HCT116 (cell line): ENCODE data around the gene EVL. TPM values are rescaled to one million over a fixed set of nuclear protein-coding genes. Genes with fewer than 3 reads are reported as not detected.
A peak's percentile ranks its signal among the peaks of the same experiment; 100 is the strongest.

ENCODE experiments used
- ATAC-seq: fragments of 200-7000 bp; cut with Tn5 transposase; 2 replicates; pipeline ENCODE4 v1.9.1; 2020; ENCODE audit warnings: mild to moderate bottlenecking, moderate library complexity
- BruUV-seq: library from RNA; stranded (reverse); fragments of 400-500 nt; replicated peaks from 2 replicates; lab custom pipeline; 2021; lab: Mats Ljungman, UMichigan
- CTCF ChIA-PET: fragments of 300-600 bp; sonication (Branson Sonifier 250); formaldehyde crosslinking; loops from one replicate; lab custom pipeline; 2021; ENCODE audit warnings: antibody characterized with exemption; lab: Charles Lee
- POLR2A ChIA-PET: fragments of 300-600, 350-600 bp; sonication (Branson Sonifier 250); formaldehyde crosslinking; loops from one replicate; lab custom pipeline; 2021; ENCODE audit warnings: antibody characterized with exemption; lab: Charles Lee
- RAD21 ChIA-PET, 2 experiments: fragments of 300-600 bp; sonication (Branson Sonifier 250); formaldehyde crosslinking; loops; one replicate each; lab custom pipeline; 2023; ENCODE audit warnings: low total read pairs in 2 of 2; ENCODE audit not compliant: uncharacterized antibody in 2 of 2, unreplicated experiment in 2 of 2, low non-redundant PET in 1 of 2; lab: Charles Lee
- DNase-seq: peaks from one replicate; pipeline ENCODE4 v3.0.0-alpha.2; 2010; ENCODE audit warnings: low read depth, low spot score
- H2AFZ ChIP-seq: fragments of 200-600 bp; shearing (Covaris generic), sonication (generic); 2 replicates; pipeline ENCODE4 v1.6.1; 2017; ENCODE audit warnings: low read depth, mixed run types, mixed read lengths, antibody characterized with exemption, low read length; ENCODE audit not compliant: poor library complexity, severe bottlenecking
- H3K27ac ChIP-seq: 2 replicates; pipeline ENCODE4 v1.5.1; 2012; ENCODE audit warnings: low read depth, low read length
- H3K27me3 ChIP-seq: fragments of 200-600 bp; sonication (generic); 2 replicates; pipeline ENCODE4 v1.6.1; 2016; ENCODE audit warnings: mixed run types, low read length, mixed read lengths; ENCODE audit not compliant: insufficient read depth
- H3K36me3 ChIP-seq, 2 experiments: fragments of 200-500 bp in 1 of 2; fragments of 200-600 bp in 1 of 2; sonication (Bioruptor generic) in 1 of 2; sonication (generic) in 1 of 2; 2 replicates each; pipeline versions ENCODE4 v1.5.1 to v1.6.1; 2014 to 2016; ENCODE audit warnings: low read length in 2 of 2, inconsistent platforms in 1 of 2, mixed read lengths in 1 of 2, mixed run types in 1 of 2; ENCODE audit not compliant: insufficient read depth in 2 of 2, control insufficient read depth in 1 of 2
- H3K4me1 ChIP-seq, 2 experiments: fragments of 200-600 bp in 1 of 2; sonication (generic) in 1 of 2; 2 replicates each; pipeline versions ENCODE4 v1.5.1 to v1.6.1; 2012 to 2017; ENCODE audit warnings: low read length in 2 of 2, inconsistent platforms in 1 of 2, mild to moderate bottlenecking in 1 of 2, mixed read lengths in 1 of 2, mixed run types in 1 of 2, moderate library complexity in 1 of 2; ENCODE audit not compliant: insufficient read depth in 2 of 2, control insufficient read depth in 1 of 2
- H3K4me2 ChIP-seq: fragments of 200-600 bp; sonication (generic); 2 replicates; pipeline ENCODE4 v1.6.1; 2017; ENCODE audit warnings: mixed run types, low read length, mixed read lengths
- H3K4me3 ChIP-seq, 2 experiments: fragments of 200-600 bp in 1 of 2; sonication (generic) in 1 of 2; replicated peaks in 1 of 2; 2 replicates each; pipeline ENCODE4 v1.5.1; 2011 to 2016; ENCODE audit warnings: low read length in 2 of 2, control low read depth in 1 of 2, low read depth in 1 of 2, mild to moderate bottlenecking in 1 of 2, mixed read lengths in 1 of 2, mixed run types in 1 of 2
- H3K79me2 ChIP-seq: fragments of 200-600 bp; sonication (generic); 2 replicates; pipeline ENCODE4 v1.6.1; 2017; ENCODE audit warnings: mild to moderate bottlenecking, mixed run types, low read length, moderate library complexity, mixed read lengths; ENCODE audit not compliant: insufficient read depth
- H3K9ac ChIP-seq: fragments of 200-600 bp; sonication (generic); 2 replicates; pipeline ENCODE4 v1.6.1; 2016; ENCODE audit warnings: low read length, mixed read lengths
- H3K9me2 ChIP-seq: fragments of 200-600 bp; sonication (generic), shearing (Covaris generic); 2 replicates; pipeline ENCODE4 v1.6.1; 2017; ENCODE audit warnings: mixed run types, mild to moderate bottlenecking, moderate library complexity; ENCODE audit not compliant: insufficient read depth
- H3K9me3 ChIP-seq, 2 experiments: fragments of 200-500 bp in 1 of 2; fragments of 200-600 bp in 1 of 2; sonication (Bioruptor generic) in 1 of 2; sonication (generic) in 1 of 2; 2 replicates each; pipeline ENCODE4 v1.6.1; 2014 to 2017; ENCODE audit warnings: low read length in 2 of 2, mixed read lengths in 2 of 2, inconsistent platforms in 1 of 2, low read depth in 1 of 2, mild to moderate bottlenecking in 1 of 2, mixed run types in 1 of 2, moderate library complexity in 1 of 2; ENCODE audit not compliant: control insufficient read depth in 1 of 2, insufficient read depth in 1 of 2
- H4K20me1 ChIP-seq: fragments of 200-600 bp; sonication (generic), shearing (Covaris generic); 2 replicates; pipeline ENCODE4 v1.6.1; 2017; ENCODE audit warnings: mixed run types, mild to moderate bottlenecking, moderate library complexity; ENCODE audit not compliant: insufficient read depth
- ATF3 ChIP-seq: IDR thresholded peaks from 2 replicates; pipeline ENCODE4 v1.6.1; 2012
- CTCF ChIP-seq, 3 experiments: fragments of 200-600 bp in 1 of 3; sonication (generic) in 1 of 3; IDR thresholded peaks in 2 of 3; conservative IDR thresholded peaks in 1 of 3; 2 replicates each; pipeline ENCODE4 v1.5.1; 2012 to 2017; ENCODE audit warnings: low read depth in 2 of 3, low read length in 2 of 3, antibody characterized with exemption in 1 of 3, borderline replicate concordance in 1 of 3, control low read depth in 1 of 3, mild to moderate bottlenecking in 1 of 3, mixed read lengths in 1 of 3, mixed run types in 1 of 3, moderate library complexity in 1 of 3; ENCODE audit not compliant: insufficient read depth in 1 of 3
- EGR1 ChIP-seq: IDR thresholded peaks from 2 replicates; pipeline ENCODE4 v1.6.1; 2012; ENCODE audit warnings: low read depth
- ELF1 ChIP-seq: IDR thresholded peaks from 2 replicates; pipeline ENCODE4 v1.6.1; 2012; ENCODE audit warnings: low read depth, borderline replicate concordance
- EZH2 ChIP-seq: fragments of 200-600 bp; sonication (generic); IDR thresholded peaks from 2 replicates; pipeline ENCODE4 v1.6.1; 2017; ENCODE audit warnings: antibody characterized with exemption, mixed run types
- EZH2phosphoT487 ChIP-seq: fragments of 200-600 bp; IDR thresholded peaks from 2 replicates; pipeline ENCODE4 v1.6.1; 2018; ENCODE audit warnings: antibody characterized with exemption, borderline replicate concordance
- FOSL1 ChIP-seq: IDR thresholded peaks from 2 replicates; pipeline ENCODE4 v1.6.1; 2012; ENCODE audit warnings: low read depth
- JUND ChIP-seq: IDR thresholded peaks from 2 replicates; pipeline ENCODE4 v1.6.1; 2012
- POLR2A ChIP-seq: IDR thresholded peaks from 2 replicates; pipeline ENCODE4 v1.7.0; 2011; ENCODE audit warnings: borderline replicate concordance; ENCODE audit not compliant: insufficient read depth, insufficient read length; ENCODE audit errors: extremely low read depth
- POLR2AphosphoS5 ChIP-seq: IDR thresholded peaks from 2 replicates; pipeline ENCODE4 v1.6.1; 2011; ENCODE audit warnings: mild to moderate bottlenecking, low read depth, low read length, moderate library complexity
- REST ChIP-seq: IDR thresholded peaks from 2 replicates; pipeline ENCODE4 v1.6.1; 2012; ENCODE audit warnings: low read depth
- SIN3A ChIP-seq: IDR thresholded peaks from 2 replicates; pipeline ENCODE4 v1.6.1; 2012; ENCODE audit warnings: low read depth
- SRF ChIP-seq: IDR thresholded peaks from 2 replicates; pipeline ENCODE4 v1.6.1; 2012; ENCODE audit warnings: low read depth
- TCF7L2 ChIP-seq: IDR thresholded peaks from 2 replicates; pipeline ENCODE4 v1.7.0; 2011; ENCODE audit warnings: borderline replicate concordance, inconsistent platforms; ENCODE audit not compliant: insufficient read depth, insufficient read length; ENCODE audit errors: extremely low read depth
- YY1 ChIP-seq: IDR thresholded peaks from 2 replicates; pipeline ENCODE4 v1.6.1; 2011; ENCODE audit warnings: low read length, low read depth, moderate library complexity, mild to moderate bottlenecking; ENCODE audit not compliant: insufficient replicate concordance; ENCODE audit errors: extremely low read depth
- ZBTB33 ChIP-seq: IDR thresholded peaks from 2 replicates; pipeline ENCODE4 v1.6.1; 2011; ENCODE audit warnings: mild to moderate bottlenecking, low read length, moderate library complexity; ENCODE audit not compliant: insufficient replicate concordance; ENCODE audit errors: extremely low read depth
- ZFX ChIP-seq: fragments of 450-650 bp; IDR thresholded peaks from 2 replicates; pipeline ENCODE4 v1.6.1; 2017
- ZNF274 ChIP-seq: fragments of 200-500 bp; sonication (Bioruptor generic); IDR thresholded peaks from 2 replicates; pipeline ENCODE4 v1.6.1; 2014; ENCODE audit warnings: mild to moderate bottlenecking, low read depth, low read length, inconsistent platforms
- intact Hi-C: fragments of 100-400 bp; cut with micrococcal nuclease; formaldehyde crosslinking; loops from 2 replicates; pipeline ENCODE4 v1.10.0; 2022
- total RNA-seq: library from RNA; stranded (reverse); gene quantifications from one replicate; pipeline ENCODE4 v1.2.1, GENCODE V29; 2021; ENCODE audit not compliant: unreplicated experiment

The EVL gene
- total RNA-seq, 1 experiment from 2014 or later: 19.9 TPM

GRCh38 chr14:100192672-100193416 is 127.6 kb downstream of the EVL start:
- peak overlapping the region; percentile 57 to 64 for H3K4me3 ChIP-seq
- no peaks in the 10 kb centered on the region for H3K9me3 ChIP-seq
- POLR2A ChIA-PET: interaction anchor here (0.6 to 1.6 kb wide), 5 partner anchors 11 to 210 kb away, joined by 3 to 7 read pairs (median 4); no protein-coding TSS in a partner anchor
- H3K27me3 ChIP-seq: no peaks in the 10 kb centered on the region
- BruUV-seq: no TSS peak
- no peak overlapping the region for H2AFZ ChIP-seq
- H4K20me1 ChIP-seq: no peaks in the 10 kb centered on the region
- H3K36me3 ChIP-seq: no peaks in the 10 kb centered on the region
- CTCF ChIA-PET: interaction anchor here (0.6 to 2.0 kb wide), 33 partner anchors 8 to 509 kb away, joined by 3 to 23 read pairs (median 4); partner anchors contain the start of genes CYP46A1 and DEGS2
- RAD21 ChIA-PET: interaction anchor here (0.6 to 1.0 kb wide), 5 partner anchors 85 to 212 kb away, joined by 3 to 4 read pairs (median 3); no protein-coding TSS in a partner anchor
- DNase-seq (peak; percentile 97), ATAC-seq (peak; percentile 98)
- no peaks in the 10 kb centered on the region for H3K79me2 ChIP-seq
- peaks cover 11 to 19% of the 10 kb centered on the region in 2 experiments for H3K4me1 ChIP-seq
- H3K27ac ChIP-seq: peak overlapping the region; percentile 77
- no peaks in the 10 kb centered on the region for H3K9me2 ChIP-seq
- intact Hi-C loops: loop anchor here (1.0 to 2.0 kb wide), 5 partner anchors 45 to 211 kb away; no protein-coding TSS in a partner anchor
- H3K4me2 ChIP-seq: peak overlapping the region; percentile 82
- H3K9ac ChIP-seq: peak overlapping the region; percentile 87
- TF ChIP-seq TCF7L2 (peak; percentile 74), EZH2phosphoT487 (no peak), ZBTB33 (peak; percentile 33), REST (no peak), CTCF (IDR thresholded peaks at IDR 0.05 in 2 of 3, conservative IDR thresholded peaks at IDR 0.05 in 1 of 3; ENCODE audit: borderline replicate concordance in 1 of 3, insufficient read depth in 1 of 3, low read depth in 2 of 3, low read length in 2 of 3) (peak; percentile 69 to 83 (median 73)), ATF3 (no peak), ELF1 (peak; percentile 56; the same call in 1 of the 2 replicates), POLR2AphosphoS5 (peak; percentile 85), EGR1 (no peak), FOSL1 (no peak), SRF (no peak), ZNF274 (no peak), YY1 (peak; percentile 81), SIN3A (no peak), EZH2 (no peak), JUND (no peak), ZFX (peak; percentile 80; the same call in 1 of the 2 replicates), POLR2A (peak; percentile 68)
